Measurements from ENCODE around the gene PFKFB3. TPM values are rescaled to one million over a fixed set of nuclear protein-coding genes. Genes with fewer than 3 reads are reported as not detected.
A peak's percentile ranks its signal among the peaks of the same experiment; 100 is the strongest.

PFKFB3 gene
- total RNA-seq, 1 donor from 2014 or later, result 64.5 TPM

DNA sequence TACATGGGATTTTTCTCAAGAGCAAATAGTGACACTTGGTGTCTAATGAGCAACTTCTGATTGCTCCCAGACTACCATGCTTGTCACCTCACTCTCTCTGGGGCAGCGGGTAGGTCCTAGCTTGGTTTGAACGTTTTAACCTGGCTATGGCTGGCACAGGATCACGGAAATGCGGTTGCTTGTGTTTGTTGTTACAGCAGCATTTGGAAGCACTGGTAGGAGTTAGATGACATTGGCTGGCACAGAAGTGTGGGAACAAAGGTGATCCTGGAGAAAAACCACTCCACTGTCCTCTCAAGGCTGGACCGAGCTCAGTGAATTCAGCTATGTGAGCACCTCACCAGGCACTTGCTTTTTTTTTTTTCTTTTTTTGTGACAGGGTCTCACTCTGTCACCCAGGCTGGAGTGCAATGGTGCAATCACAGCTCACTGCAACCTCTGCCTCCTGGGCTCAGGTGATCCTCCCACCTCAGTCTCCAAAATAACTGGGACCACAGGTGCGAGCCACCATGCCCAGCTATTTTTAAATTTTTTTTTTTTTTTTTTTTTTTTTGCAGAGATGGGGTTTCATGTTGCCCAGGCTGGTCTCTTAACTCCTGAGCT lies 3.5 kb upstream of the PFKFB3 start:
- Mint-ChIP-seq H3K36me3 (ENCODE audit: insufficient read depth) (no peaks in the 10 kb centered on the region), H3K4me3 (ENCODE audit: low read depth) (no peak overlapping the region), H3K27me3 (peaks cover 21% of the 10 kb centered on the region), H3K27ac (no peak overlapping the region), H3K4me1 (ENCODE audit: low read depth) (peaks cover 12% of the 10 kb centered on the region), H3K9me3 (ENCODE audit: low read depth) (no peaks in the 10 kb centered on the region)
- no peak for TF ChIP-seq CTCF (IDR thresholded peaks at IDR 0.05; ENCODE audit: unreplicated experiment)
- DNase-seq (ENCODE audit: low spot score, unreplicated experiment), result no peak

- H3K27me3 Mint-ChIP-seq, result peaks cover 21% of the 10 kb centered on the region
- peaks cover 20% of the 10 kb centered on the region for H3K4me1 Mint-ChIP-seq (ENCODE audit: low read depth)
- peaks cover 5% of the 10 kb centered on the region for H3K36me3 Mint-ChIP-seq (ENCODE audit: insufficient read depth)
- H3K27ac Mint-ChIP-seq, result no peak overlapping the region
- peak overlapping the region; percentile 69 for H3K4me3 Mint-ChIP-seq (ENCODE audit: low read depth)
- H3K9me3 Mint-ChIP-seq (ENCODE audit: low read depth), result no peaks in the 10 kb centered on the region
- no peak for TF ChIP-seq CTCF (IDR thresholded peaks at IDR 0.05; ENCODE audit: unreplicated experiment)
- no peak for DNase-seq (ENCODE audit: low spot score, unreplicated experiment)
Measured at GRCh38 chr10:6200440-6200733, 2.3 kb upstream of the PFKFB3 start.

- H3K27me3 Mint-ChIP-seq, result peaks cover 21% of the 10 kb centered on the region
- no peak for DNase-seq (ENCODE audit: low spot score, unreplicated experiment)
Measured at GRCh38 chr10:6200734-6201515, 1.8 kb upstream of the PFKFB3 start.

DNA sequence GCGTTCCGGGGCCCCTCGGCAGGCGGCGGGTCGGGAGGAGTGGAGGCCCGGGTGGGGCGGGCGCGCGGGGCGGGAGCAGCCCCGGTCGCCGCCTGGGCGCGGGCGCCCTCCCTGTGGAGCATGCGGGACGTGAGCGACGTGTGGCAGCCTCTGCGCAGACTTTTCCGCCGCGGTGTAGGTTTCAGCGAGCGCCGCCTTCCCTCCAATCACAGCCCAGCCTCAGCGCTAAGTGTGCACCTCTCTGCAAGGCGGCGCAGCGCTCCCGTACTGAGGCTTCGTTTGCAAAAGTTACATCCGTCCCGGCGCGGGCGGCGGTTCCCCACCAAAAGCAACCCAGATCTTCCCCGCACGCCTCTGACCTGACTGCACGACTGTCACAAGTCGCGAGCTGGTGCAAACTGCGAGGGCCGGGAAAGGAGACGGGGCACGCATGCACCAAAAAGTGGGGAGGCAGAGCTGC lies 1.2 kb upstream of the PFKFB3 start:
- Mint-ChIP-seq H3K27ac (peak overlapping the region; percentile 87), H3K4me1 (ENCODE audit: low read depth) (peaks cover 20% of the 10 kb centered on the region), H3K27me3 (peaks cover 21% of the 10 kb centered on the region), H3K9me3 (ENCODE audit: low read depth) (no peaks in the 10 kb centered on the region), H3K4me3 (ENCODE audit: low read depth) (peak overlapping the region; percentile 73), H3K36me3 (ENCODE audit: insufficient read depth) (peaks cover 5% of the 10 kb centered on the region)
- TF ChIP-seq CTCF (IDR thresholded peaks at IDR 0.05; ENCODE audit: unreplicated experiment), result peak; percentile 8
- peak; percentile 32 for DNase-seq (ENCODE audit: low spot score, unreplicated experiment)

More at GRCh38 chr10:6200734-6201515, 1.8 kb upstream of the PFKFB3 start:
- Mint-ChIP-seq H3K36me3 (ENCODE audit: insufficient read depth) (peaks cover 5% of the 10 kb centered on the region), H3K9me3 (ENCODE audit: low read depth) (no peaks in the 10 kb centered on the region), H3K4me1 (ENCODE audit: low read depth) (peaks cover 20% of the 10 kb centered on the region), H3K4me3 (ENCODE audit: low read depth) (peak overlapping the region; percentile 69), H3K27ac (no peak overlapping the region)
- TF ChIP-seq CTCF (IDR thresholded peaks at IDR 0.05; ENCODE audit: unreplicated experiment), result no peak

DNA sequence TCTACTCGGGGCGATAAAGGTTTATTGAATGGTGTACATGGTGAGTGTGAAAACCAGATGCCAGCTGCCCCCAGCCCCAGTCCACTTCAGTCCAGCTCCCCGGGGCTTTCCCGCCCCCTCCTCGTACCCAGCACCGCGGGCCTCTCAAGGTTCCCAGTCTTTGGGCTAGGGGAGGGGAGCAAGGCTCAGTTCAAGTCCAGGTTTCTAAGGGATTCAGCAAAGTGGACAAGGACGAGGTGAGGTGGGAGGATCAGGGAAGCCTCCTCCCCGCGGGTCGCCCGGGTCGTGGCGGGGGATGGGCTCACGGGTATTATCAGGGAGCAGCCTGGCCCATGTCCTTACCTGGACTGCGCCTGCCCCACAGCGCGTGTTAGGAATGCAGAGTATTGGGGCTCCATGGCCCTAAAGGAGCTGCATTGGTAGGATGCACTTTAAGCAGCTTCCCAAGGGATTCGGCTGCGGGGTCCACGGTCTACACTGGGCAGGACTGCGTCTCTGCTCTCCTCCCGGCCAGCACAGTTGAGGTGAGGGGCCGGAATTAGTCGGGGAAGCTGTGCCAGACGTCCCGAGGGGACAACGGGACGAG lies 541 bp upstream of the PFKFB3 start:
- peak overlapping the region; percentile 73 for H3K4me3 Mint-ChIP-seq (ENCODE audit: low read depth)
- DNase-seq (ENCODE audit: low spot score, unreplicated experiment), result no peak
- TF ChIP-seq CTCF (IDR thresholded peaks at IDR 0.05; ENCODE audit: unreplicated experiment), result no peak
- H3K36me3 Mint-ChIP-seq (ENCODE audit: insufficient read depth), result peaks cover 5% of the 10 kb centered on the region
- H3K27ac Mint-ChIP-seq, result peak overlapping the region; percentile 88
- H3K27me3 Mint-ChIP-seq, result peaks cover 21% of the 10 kb centered on the region
- no peaks in the 10 kb centered on the region for H3K9me3 Mint-ChIP-seq (ENCODE audit: low read depth)
- H3K4me1 Mint-ChIP-seq (ENCODE audit: low read depth), result peaks cover 20% of the 10 kb centered on the region

Measured in progenitor cell of endocrine pancreas (in vitro differentiated cells).